Fibroblast of peridontal ligament (primary cell): ENCODE results near the gene CD38.
"Not testable (repeated sequence)": the region's sequence is repeated elsewhere in the genome, so short reads cannot be mapped to it uniquely, and the experiment has no call there.

Experiments
- DNase-seq: peaks from one replicate; pipeline ENCODE4 v3.0.0-alpha.2; 2010; ENCODE audit errors: extremely low read depth

Gene CD38

GRCh38 chr4:15799141-15799540, 21.0 kb downstream of the CD38 start:
- no peak for DNase-seq

DNA sequence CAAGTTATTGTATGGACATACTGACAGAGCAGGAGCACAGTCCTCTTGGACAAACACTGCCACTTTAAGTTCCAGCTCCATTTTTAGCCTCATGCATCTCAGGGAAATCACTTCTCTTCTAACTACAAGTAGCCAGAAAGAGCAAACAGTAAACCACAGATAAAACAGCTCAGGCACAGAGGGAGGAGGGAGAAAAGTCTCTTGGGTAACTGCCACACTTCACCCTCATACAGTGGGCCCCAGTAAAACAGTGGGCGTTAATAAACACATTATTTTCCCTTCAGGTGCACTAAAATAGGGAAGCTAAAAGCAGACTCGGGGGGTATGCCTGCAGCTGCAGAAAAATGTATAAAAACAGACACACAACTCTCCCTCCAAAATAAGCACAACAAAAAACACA, 21.6 kb downstream of the CD38 start:
- DNase-seq, result no peak

DNA sequence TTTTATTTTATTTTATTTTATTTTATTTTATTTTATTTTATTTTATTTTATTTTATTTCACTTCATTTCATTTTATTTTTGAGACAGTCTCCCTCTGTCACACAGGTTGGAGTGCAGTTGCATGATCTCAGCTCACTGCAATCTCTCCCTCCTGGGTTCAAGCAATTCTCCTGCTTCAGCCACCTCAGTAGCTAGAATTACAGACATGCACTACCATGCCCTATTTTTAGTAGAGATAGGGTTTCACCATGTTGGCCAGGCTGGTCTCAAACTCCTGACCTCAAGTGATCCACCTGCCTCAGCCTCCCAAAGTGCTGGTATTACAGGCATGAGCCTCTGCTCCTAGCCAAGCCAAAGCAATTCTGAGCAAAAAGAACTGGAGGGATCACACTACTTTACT, 24.4 kb downstream of the CD38 start:
- DNase-seq, result not testable (repeated sequence)

DNA sequence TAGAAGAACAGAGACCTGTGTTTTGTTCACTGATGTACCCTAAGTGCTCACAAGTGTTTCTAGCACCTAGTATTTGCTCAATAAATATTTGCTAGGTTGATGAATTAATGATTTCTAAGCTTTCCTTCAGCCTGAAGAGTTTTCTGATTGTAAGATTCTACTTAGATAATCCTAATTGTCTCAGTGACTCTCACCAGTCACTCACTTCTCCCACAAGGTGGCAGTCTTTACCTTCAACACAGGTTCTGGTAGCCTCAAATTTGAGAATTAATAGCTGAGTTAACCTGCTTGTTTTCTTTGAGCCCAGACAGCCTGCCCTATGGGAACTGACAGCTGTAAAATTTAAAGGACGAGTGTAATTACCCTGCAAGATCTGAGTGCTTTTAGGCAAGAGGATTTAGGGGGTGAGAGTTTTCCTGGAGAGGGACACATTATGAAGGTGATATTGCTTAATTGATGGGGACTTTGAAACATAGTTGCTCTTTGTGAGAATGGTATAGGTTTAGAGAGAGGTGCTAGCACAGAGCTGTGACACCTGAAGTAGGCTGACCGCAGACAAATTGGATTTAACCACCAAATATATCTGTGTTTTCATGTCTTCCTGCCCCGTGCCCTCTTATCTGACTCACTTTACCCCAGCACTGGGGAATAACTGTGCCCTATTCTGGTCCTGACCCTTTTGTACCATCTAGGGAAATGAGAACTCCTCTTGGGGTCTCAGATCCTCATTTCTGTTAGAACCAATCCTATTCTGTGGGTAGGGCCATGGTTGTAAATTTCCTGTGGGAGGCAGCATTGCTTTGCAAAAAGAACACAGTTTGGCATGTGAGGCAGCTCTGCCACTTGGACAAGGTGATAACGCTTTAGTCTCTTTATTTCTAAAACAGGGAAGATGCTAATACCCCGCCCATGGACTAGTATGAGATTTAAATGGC, 27.7 kb downstream of the CD38 start:
- DNase-seq, result peak; percentile 79

DNA sequence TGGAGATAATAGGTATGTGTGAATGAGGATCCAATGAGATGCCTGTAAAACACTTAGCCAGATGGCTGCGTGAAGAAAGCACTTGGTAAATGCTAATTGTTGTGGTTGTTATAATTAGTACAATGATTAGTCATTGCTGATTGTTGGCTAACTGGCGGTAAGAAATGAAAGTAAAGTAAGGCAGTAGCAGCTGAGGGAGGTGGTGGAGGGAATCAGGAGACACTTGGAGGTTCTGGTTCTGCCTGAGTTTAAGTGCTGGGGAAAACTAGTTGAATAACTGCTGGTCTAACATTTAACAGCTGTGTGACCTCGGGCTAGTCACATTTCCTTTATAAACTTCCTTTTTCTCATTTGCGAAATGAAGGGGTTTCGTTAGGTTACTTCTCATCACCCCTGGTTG, 30.9 kb downstream of the CD38 start:
- no peak for DNase-seq

- DNase-seq, result no peak
Measured at GRCh38 chr4:15809466-15809865, 31.3 kb downstream of the CD38 start.

DNA sequence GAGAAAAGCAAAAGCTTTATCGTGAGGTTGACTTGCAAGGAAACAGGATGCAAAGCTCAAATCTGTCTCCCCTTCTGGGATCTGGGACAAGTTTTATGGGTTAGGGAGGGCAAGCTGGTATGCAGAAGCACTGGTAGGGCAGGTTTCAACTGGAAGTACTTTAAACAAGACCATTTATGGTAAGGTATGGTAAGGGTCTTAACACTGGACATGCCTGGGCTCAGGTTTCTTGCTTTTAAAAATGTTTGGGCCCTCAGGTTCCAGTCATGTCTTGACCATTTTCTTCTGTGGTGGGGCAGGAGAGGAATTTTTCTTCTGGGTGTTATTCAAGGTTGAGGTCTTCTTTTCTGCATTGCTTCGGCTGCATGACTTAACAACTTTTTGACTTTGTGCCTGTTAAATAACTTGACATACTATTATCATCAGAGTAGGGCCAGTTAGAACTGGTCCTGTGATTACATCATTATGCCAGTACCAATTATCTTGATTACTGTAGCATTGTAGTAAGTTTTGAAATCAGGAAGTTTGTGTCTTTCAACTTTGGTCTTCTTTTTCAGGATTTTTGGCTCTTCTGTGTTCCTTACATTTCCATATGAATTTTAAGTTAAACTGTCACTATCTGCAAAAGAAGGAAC, 33.7 kb downstream of the CD38 start:
- DNase-seq, result peak; percentile 4

DNA sequence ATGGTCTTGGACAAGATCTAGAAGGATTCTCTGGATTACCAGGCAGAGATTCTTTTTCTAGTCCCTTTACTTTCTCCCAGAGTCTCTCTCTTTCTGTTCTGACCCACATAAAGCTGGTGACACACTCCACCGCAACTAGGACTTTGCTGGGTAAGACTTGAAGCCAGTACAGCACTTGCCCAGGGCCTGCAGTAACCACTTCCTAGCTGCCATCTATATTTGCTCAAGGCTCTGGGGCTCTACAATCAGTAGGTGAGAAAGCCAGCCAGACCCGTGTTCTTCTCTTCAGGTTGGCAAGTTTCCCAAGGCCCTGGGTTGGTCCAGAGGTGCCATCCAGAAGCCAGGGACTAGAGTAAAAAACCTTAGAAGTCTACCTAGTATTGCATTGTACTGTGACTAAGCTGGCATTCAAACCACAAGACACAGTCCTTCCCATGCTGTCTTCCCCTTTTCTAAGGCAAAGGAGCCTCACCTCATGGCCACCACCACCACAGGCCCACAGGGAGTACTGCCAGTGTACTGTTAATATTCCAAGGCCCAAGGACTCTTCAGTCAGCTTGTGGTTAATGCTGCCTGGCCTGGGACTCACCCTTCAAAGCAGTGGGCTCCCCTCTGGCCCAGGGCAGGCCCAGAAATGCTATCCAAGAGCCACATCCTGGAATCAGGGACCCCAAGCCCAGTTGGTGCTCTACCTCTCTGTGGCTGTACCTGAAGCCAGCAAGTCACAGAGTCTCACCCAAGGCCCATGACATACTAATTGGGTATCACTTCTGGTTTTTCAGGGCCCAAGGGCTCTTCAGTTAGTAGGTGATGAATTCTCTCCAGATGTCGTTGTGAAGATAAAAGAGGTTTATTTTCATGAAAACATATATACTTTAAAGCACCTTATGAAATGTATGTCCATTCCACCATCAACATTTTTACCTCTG, 54.7 kb downstream of the CD38 start:
- no peak for DNase-seq

DNA sequence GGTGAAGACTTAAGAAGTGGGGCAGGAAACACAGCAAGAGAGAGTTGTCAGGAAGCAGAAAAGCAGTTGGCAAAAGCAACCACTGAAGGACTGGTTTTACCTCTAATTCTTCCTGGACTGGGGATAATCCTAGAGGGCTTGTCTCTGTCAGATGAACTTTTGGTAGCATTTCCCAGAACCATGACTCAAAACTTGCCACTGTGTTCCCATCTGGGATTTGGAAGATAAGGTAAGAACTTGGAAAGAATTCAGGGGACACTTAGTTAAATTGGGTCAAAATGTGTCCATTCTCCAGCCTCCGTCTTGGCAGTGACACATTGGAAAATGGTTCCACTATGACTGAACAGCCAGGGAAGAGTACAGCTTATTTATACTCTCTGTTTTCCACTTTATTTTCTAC, 55.7 kb downstream of the CD38 start:
- DNase-seq, result no peak

DNA sequence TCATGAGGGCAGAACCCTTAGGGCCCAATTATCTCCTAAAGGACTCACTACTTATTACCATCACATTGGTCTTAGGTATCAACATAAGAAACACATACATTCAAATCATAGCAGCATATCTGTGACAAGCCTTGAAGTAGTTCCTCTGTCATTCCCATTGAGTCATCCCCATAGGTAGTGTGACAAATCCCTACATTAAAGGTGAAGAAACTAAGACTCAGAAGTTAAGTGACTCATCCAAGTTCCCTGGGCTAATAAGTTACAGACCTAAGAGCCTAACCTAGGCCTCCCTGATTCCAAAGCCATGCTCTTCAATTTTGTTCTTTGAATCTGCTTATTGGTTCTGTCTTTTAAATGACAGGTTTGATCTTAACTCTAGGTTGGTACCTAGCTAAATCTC, 58.2 kb downstream of the CD38 start:
- DNase-seq, result no peak

DNA sequence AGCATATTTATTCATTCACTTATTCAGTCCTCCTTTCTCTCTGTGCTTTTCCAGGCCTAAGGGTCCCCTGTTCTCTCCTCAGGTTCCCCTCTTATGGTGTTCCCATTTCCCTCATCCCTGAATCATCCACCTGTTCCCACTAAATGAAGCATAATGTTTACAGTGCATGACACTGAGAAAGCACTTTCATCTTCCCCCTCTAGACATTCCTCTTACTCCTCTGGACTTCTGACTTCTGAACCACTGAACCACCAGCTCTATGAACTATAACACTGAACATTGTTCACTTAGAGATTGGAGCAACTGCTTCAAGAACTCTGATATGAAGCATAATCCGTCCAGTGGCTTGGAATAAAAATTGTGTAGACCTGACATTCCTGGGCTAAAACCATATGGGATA, 59.5 kb downstream of the CD38 start:
- DNase-seq, result no peak

GRCh38 chr4:15841194-15841730, 63.1 kb downstream of the CD38 start:
- not testable (repeated sequence) for DNase-seq

GRCh38 chr4:15847746-15848145, 69.6 kb downstream of the CD38 start:
- no peak for DNase-seq

DNA sequence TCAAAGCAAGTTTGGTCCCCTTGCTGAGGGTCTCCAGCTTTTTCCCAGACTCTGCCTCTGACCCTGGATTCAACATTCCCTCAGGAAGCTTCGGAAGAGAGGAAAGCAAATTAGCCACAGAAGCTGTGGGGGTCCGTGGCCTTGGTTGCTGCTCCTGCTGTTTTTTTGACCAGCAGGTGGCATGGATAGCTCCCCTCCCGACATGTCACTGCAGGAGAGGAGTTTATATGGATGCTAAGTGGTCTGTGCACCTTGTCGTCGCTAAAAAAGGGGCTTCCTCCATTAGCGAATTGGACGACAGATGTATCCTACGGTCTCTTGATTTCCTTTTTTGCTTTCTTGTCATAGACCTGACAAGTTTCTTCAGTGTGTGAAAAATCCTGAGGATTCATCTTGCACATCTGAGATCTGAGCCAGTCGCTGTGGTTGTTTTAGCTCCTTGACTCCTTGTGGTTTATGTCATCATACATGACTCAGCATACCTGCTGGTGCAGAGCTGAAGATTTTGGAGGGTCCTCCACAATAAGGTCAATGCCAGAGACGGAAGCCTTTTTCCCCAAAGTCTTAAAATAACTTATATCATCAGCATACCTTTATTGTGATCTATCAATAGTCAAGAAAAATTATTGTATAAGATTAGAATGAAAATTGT, 70.2 kb downstream of the CD38 start:
- DNase-seq, result no peak

- no peak for DNase-seq
Measured at GRCh38 chr4:15851969-15852368, 73.8 kb downstream of the CD38 start.

- no peak for DNase-seq
Measured at GRCh38 chr4:15852524-15852923, 74.4 kb downstream of the CD38 start.

- DNase-seq, result no peak
Measured at GRCh38 chr4:15853345-15853744, 75.2 kb downstream of the CD38 start.

GRCh38 chr4:15855804-15856475, 77.8 kb downstream of the CD38 start:
- DNase-seq, result no peak

GRCh38 chr4:15861198-15861597, 83.1 kb downstream of the CD38 start:
- not testable (repeated sequence) for DNase-seq

- DNase-seq, result no peak
Measured at GRCh38 chr4:15864651-15865566, 86.8 kb downstream of the CD38 start.
